Omental fat pad (tissue), 4 donors: Measurements from ENCODE around the gene SPHK1. TPM values are rescaled to one million over a fixed set of nuclear protein-coding genes. Genes with fewer than 3 reads are reported as not detected.
"Not testable (repeated sequence)": the region's sequence is repeated elsewhere in the genome, so short reads cannot be mapped to it uniquely, and the experiment has no call there.

Source experiments
- ATAC-seq: fragments of 150-250 bp; one replicate; pipeline ENCODE4 v1.9.1; 2016; ENCODE audit warnings: mild to moderate bottlenecking, moderate library complexity; ENCODE audit not compliant: low FRiP score
- DNase-seq: peaks from one replicate; pipeline ENCODE4 v3.0.0-alpha.2; 2019; ENCODE audit warnings: low spot score
- total RNA-seq, 4 donors: library from RNA; depleted of rRNA; stranded (reverse); fragments of >200 nt; gene quantifications; one replicate each; pipeline ENCODE4 v1.1.0, GENCODE V29; 2016
- TF ChIP-seq, protein P1 (sequence below), 3 donors: fragments of 450-650 bp; IDR thresholded peaks; one replicate each; pipeline ENCODE4 v1.5.1; 2016 to 2017; ENCODE audit warnings: antibody characterized with exemption in 3 of 3, mild to moderate bottlenecking in 3 of 3, moderate library complexity in 2 of 3

SPHK1 gene
- total RNA-seq, 4 donors from 2014 or later, result 8.7 to 107 (median 17.5) TPM

DNA sequence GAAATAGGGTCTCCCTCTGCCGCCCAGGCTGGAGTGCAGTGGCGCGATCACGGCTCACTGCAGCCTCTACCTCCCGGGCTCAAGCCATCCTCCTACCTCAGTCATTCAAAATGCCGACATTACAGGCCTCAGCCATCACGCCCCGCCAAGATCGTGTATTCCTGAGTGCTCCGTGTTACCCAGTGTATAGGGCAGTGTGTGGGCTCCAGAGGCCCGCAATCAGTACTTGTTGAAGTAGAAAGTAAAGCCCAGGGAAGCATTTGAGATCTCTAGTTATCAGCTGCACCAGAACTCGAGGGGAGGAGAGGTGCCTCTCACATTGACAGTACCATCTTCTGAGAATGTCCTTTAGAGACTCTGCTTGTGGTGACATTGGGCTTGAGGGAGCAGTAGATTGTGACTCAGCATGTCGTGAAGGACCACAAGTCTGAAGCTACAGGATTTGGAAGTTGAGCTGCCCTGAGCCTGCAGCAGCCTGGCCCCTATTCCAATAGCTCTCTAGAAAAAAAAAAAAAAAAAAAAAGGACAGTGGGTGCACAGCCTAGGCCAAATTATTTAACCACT, 29.6 kb upstream of the SPHK1 start:
- ATAC-seq (no peak), DNase-seq (no peak)
- TF ChIP-seq, protein P1, sequence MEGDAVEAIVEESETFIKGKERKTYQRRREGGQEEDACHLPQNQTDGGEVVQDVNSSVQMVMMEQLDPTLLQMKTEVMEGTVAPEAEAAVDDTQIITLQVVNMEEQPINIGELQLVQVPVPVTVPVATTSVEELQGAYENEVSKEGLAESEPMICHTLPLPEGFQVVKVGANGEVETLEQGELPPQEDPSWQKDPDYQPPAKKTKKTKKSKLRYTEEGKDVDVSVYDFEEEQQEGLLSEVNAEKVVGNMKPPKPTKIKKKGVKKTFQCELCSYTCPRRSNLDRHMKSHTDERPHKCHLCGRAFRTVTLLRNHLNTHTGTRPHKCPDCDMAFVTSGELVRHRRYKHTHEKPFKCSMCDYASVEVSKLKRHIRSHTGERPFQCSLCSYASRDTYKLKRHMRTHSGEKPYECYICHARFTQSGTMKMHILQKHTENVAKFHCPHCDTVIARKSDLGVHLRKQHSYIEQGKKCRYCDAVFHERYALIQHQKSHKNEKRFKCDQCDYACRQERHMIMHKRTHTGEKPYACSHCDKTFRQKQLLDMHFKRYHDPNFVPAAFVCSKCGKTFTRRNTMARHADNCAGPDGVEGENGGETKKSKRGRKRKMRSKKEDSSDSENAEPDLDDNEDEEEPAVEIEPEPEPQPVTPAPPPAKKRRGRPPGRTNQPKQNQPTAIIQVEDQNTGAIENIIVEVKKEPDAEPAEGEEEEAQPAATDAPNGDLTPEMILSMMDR (IDR thresholded peaks at IDR 0.05), result no peak

DNA sequence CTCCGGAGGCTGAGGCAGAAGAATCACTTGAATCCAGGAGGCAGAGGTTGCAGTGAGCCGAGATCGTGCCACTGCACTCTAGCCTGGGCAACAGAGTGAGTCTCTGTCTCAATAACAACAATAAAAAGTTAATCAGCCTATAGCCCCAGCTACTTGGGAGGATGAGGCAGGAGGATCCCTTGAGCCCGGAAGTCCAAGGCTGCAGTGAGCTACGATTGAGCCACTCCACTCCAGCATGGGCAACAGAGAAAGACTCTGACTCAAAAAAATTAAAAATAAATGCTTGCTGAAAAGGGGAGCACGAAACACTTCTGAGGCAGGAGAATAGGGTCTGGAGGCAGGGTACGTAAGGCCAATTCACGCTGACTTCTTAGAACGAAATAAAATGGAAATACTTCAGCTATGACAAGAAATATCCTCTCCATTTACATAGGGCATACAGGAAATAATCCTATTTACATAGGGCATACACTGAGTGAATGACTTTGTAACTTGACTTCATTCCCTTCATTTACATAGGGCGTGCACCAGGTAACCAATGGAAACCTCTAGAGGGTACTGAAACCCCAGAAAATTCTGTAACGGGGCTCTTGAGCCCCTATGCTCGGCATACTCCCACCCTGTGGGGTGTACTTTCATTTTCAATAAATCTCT, 27.5 kb upstream of the SPHK1 start:
- TF ChIP-seq, protein P1 (IDR thresholded peaks at IDR 0.05), result no peak
- ATAC-seq (no peak), DNase-seq (no peak)

DNA sequence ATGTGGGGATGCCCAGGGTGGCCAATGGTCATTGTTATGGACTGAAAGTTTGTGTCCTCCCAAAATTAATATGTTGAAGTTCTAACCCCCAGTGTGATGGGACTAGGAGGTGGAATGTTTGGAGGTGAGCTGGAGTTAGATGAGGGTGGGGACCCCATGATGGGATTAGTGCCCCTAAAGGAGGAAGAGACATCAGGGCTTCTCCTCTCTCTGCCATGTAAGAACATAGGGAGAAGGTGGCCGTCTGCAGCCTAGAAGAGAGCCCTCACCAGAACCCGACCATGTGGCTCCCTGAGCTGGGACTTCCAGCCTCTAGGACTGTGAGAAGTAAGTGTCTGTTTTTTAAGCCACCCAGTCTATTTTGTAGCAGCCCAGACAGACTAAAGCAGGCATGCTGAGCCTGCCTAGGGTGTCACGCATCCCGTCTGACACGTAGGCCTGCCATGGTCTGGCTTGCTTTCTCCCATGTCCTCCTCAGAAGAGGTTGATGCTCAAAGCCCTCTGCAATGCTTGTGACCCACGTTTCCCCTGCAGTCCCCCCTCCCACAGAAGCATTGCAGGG, 26.7 kb upstream of the SPHK1 start:
- ATAC-seq (no peak), DNase-seq (no peak)
- TF ChIP-seq, protein P1 (IDR thresholded peaks at IDR 0.05), result no peak

DNA sequence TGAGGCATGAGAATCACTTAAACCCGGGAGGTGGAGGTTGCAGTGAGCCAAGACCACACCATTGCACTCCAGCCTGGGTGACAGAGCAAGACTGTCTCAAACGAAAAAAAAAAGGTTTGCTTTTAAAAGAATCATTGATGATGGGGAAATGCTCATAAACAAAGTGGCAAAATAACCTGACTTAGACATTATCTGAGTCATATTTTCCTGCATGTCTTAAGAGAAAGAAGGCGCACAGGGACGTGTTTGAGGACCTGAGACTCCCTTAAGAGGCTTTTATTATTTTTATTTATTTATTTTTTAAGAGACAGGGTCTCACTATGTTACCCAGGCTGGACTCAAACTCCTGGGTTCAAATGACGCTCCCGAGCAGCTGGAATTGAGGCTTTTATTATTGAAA, 25.0 kb upstream of the SPHK1 start:
- no peak for ATAC-seq
- no peak for DNase-seq
- TF ChIP-seq, protein P1 (IDR thresholded peaks at IDR 0.05), result no peak

DNA sequence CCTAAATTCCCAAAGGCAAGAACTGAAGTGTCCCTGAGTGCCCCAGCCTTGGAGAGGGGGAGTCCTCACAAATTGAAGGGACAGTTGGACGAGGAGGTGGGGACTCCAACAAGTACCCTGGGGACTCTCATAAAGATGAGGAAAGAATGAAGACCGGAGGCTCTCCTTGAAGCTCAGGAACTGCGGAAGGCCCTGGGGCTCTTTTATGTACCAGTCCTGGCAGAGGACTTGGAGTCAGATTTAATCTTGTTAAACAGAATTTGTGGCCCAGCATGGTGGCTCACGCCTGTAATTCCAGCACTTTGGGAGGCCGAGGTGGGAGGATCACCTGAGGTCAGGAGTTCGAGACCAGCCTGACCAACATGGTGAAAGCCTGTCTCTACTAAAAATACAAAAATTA, 24.6 kb upstream of the SPHK1 start:
- ATAC-seq, DNase-seq: not testable (repeated sequence)

DNA sequence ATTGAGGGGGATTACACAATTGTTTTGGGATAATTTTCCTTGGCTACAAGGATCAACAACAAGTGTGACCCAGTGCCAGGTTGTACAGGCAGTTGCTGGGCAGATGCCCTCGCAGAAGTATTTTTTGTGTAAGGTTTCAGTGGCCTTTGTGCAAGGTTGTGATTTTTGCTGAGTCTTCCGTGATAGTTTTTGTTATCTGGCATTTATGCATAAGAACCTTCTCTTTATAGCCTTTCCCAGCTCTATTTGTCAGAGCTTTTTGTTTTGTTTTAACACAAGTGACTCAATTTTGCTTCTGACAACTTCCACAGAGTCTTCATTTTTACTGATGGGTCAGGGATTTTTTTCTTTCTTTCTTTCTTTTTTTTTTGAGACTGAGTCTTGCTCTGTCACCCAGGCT, 23.9 kb upstream of the SPHK1 start:
- no peak for ATAC-seq
- DNase-seq, result no peak
- TF ChIP-seq, protein P1 (IDR thresholded peaks at IDR 0.05), result no peak

DNA sequence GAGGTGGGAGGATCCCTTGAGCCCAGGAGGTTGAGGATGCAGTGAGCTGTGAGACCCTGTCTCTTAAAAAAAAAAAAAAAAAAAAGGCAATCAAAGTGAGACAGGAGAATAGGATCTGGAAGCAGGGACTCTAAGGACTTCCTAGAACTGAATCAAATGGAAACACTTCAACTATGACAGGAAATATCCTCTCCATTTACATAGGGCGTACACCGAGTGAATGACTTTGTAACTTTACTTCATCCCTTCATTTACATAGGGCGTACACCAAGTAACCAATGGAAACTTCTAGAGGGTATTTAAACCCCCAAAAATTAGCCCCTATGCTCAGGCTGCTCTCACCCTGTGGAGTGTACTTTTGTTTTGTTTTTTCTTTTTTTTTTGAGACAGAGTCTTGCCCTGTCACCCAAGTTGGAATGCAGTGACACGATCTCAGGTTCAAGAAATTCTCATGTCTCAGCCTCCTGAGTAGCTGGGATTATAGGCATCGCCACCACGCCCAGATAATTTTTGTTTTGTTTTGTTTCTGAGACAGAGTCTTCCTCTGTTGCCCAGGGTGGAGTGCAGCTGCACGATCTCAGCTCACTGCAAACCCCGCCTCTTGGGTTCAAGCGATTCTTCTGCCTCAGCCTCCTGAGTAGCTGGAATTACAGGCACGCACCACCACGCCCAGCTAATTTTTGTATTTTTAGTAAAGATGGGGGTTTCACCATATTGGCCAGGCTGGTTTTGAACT, 21.1 kb upstream of the SPHK1 start:
- DNase-seq, result no peak
- ATAC-seq, result no peak
- TF ChIP-seq, protein P1 (IDR thresholded peaks at IDR 0.05), result no peak
